ENCODE measurements around the gene CARMIL3. TPM values are rescaled to one million over a fixed set of nuclear protein-coding genes. Genes with fewer than 3 reads are reported as not detected.

CARMIL3 gene
- total RNA-seq, 1 experiment from 2014 or later = 0.71 TPM

DNA sequence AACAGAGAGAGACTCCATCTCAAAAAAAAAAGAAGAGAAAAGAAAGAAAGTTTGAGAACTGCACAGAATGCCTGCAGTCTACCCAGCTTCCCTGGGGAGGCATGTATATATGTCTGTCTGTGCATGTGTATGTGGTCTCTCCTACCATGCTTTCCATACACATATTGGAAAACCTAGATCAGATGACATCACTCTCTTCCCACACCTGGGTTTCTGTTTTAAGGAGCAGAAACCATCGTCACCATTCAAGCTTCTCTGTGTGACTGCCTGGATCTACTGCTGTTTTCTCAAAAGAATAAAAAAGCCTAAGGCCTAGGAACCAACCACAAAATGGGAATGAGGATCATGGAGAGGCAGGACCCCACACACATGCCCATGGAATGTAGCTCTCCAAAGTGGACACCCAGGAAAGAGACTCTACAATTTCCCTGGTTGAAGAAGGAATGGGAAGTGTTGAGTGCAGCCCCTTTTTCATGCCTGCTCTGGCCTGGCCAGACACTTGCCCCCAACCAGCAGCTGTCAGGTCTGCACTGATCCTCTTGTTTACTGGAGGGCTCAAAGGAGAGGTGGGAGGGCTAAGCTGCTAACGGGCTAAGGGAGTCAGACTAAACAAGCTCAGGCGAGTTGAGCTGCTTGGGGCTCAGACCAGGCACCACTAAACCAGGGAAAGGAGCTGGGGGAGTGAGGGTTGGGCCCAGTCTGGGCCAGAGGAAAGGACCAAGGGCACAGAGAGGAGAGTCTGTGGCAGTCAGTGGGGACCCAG lies 34.6 kb downstream of the CARMIL3 start:
- Histone ChIP-seq H3K79me2 (ENCODE audit: insufficient read depth, low read length) (no peaks in the 10 kb centered on the region), H3K4me2 (ENCODE audit: low read length) (no peak overlapping the region), H3K27me3 (ENCODE audit: insufficient read depth, low read length) (no peaks in the 10 kb centered on the region), H2AFZ (ENCODE audit: low read depth, low read length, poor library complexity, severe bottlenecking) (no peak overlapping the region), H3K4me1 (ENCODE audit: control insufficient read depth in 1 of 2, insufficient read depth in 2 of 2, low read length in 2 of 2) (peaks cover 7 to 9% of the 10 kb centered on the region in 2 experiments), H3K27ac (ENCODE audit: low read depth, low read length) (no peak overlapping the region), H3K36me3 (ENCODE audit: control insufficient read depth in 1 of 2, insufficient read depth in 2 of 2, low read length in 2 of 2) (no peaks in the 10 kb centered on the region), H3K4me3 (replicated peaks in 1 of 2; ENCODE audit: low read depth in 1 of 2, low read length in 2 of 2) (no peak overlapping the region), H3K9me3 (ENCODE audit: control insufficient read depth in 1 of 2, insufficient read depth in 1 of 2, low read depth in 1 of 2, low read length in 2 of 2) (no peaks in the 10 kb centered on the region), H3K9me2 (ENCODE audit: insufficient read depth) (no peaks in the 10 kb centered on the region), H3K9ac (ENCODE audit: low read length) (no peak overlapping the region), H4K20me1 (ENCODE audit: insufficient read depth) (no peaks in the 10 kb centered on the region)
- RAD21 ChIA-PET (ENCODE audit: low non-redundant PET in 1 of 2, low total read pairs in 2 of 2, uncharacterized antibody in 2 of 2, unreplicated experiment in 2 of 2) = no interaction called here
- CTCF ChIA-PET = interaction anchor here (1.2 kb wide), 1 partner anchor 28 kb away, joined by 3 read pairs; no protein-coding TSS in a partner anchor
- no TSS peak for BruUV-seq (replicated peaks)
- ATAC-seq = no peak
- TF ChIP-seq SIN3A (IDR thresholded peaks at IDR 0.05; ENCODE audit: low read depth) = no peak
- intact Hi-C loops (cut with micrococcal nuclease) = no loop called here
- DNase-seq (ENCODE audit: low read depth, low spot score) = no peak
- POLR2A ChIA-PET = interaction anchor here (1.7 kb wide), 1 partner anchor 7 kb away, joined by 9 read pairs; the partner anchor contains the start of gene PCK2

DNA sequence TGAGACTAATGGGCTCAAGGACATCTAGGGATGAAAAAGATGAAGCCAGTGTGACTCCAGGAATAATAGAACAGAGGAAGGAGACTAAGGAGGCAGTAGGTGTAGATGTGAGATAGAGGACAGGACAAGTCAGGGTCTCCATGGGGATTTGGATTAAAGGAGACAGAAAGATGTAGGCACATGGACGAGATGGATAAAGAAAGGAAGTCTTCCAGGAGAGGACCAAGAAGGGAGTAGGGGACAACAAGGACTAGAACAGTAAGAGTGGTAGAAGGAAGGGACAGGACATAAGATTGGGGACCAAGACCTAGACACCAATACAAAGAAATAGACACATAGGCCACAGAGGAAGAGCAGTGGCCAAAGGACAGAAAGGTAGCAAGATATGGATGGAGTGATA lies 35.2 kb downstream of the CARMIL3 start:
- H3K36me3 ChIP-seq (ENCODE audit: control insufficient read depth in 1 of 2, insufficient read depth in 2 of 2, low read length in 2 of 2) = no peaks in the 10 kb centered on the region
- no peaks in the 10 kb centered on the region for H3K9me3 ChIP-seq (ENCODE audit: control insufficient read depth in 1 of 2, insufficient read depth in 1 of 2, low read depth in 1 of 2, low read length in 2 of 2)
- no peak for ATAC-seq
- BruUV-seq (replicated peaks) = no TSS peak
- H3K79me2 ChIP-seq (ENCODE audit: insufficient read depth, low read length) = no peaks in the 10 kb centered on the region
- ChIA-PET POLR2A (no interaction called here), RAD21 (ENCODE audit: low non-redundant PET in 1 of 2, low total read pairs in 2 of 2, uncharacterized antibody in 2 of 2, unreplicated experiment in 2 of 2) (no interaction called here), CTCF (interaction anchor here (1.2 kb wide), 1 partner anchor 29 kb away, joined by 3 read pairs; no protein-coding TSS in a partner anchor)
- H3K9ac ChIP-seq (ENCODE audit: low read length) = no peak overlapping the region
- no peaks in the 10 kb centered on the region for H3K27me3 ChIP-seq (ENCODE audit: insufficient read depth, low read length)
- no peak overlapping the region for H3K4me3 ChIP-seq (replicated peaks in 1 of 2; ENCODE audit: low read depth in 1 of 2, low read length in 2 of 2)
- no peak overlapping the region for H3K4me2 ChIP-seq (ENCODE audit: low read length)
- intact Hi-C loops (cut with micrococcal nuclease) = no loop called here
- H3K27ac ChIP-seq (ENCODE audit: low read depth, low read length) = no peak overlapping the region
- no peak overlapping the region for H2AFZ ChIP-seq (ENCODE audit: low read depth, low read length, poor library complexity, severe bottlenecking)
- no peaks in the 10 kb centered on the region for H4K20me1 ChIP-seq (ENCODE audit: insufficient read depth)
- no peak for TF ChIP-seq JUND (IDR thresholded peaks at IDR 0.05)
- no peak for DNase-seq (ENCODE audit: low read depth, low spot score)
- H3K9me2 ChIP-seq (ENCODE audit: insufficient read depth) = no peaks in the 10 kb centered on the region
- peaks cover 2 to 3% of the 10 kb centered on the region in 2 experiments for H3K4me1 ChIP-seq (ENCODE audit: control insufficient read depth in 1 of 2, insufficient read depth in 2 of 2, low read length in 2 of 2)

Data from HCT116 (cell line).